OCI-LY3 (cell line): Measurements from ENCODE around the gene NUP153.

Experiments used
- H2AFZ ChIP-seq: fragments of 200-600, 300-600 bp; shearing (Covaris generic); 2 replicates; pipeline ENCODE4 v1.6.0; 2014; ENCODE audit warnings: antibody characterized with exemption, low read depth, low read length
- H3K27ac ChIP-seq: fragments of 200-600, 300-600 bp; sonication (generic); 2 replicates; pipeline ENCODE4 v1.5.1; 2014; ENCODE audit warnings: mild to moderate bottlenecking, low read length, moderate library complexity, mixed read lengths
- H3K27me3 ChIP-seq: fragments of 200-600, 300-600 bp; sonication (generic); 2 replicates; pipeline ENCODE4 v1.6.1; 2014; ENCODE audit warnings: low read depth, low read length, mixed read lengths
- H3K36me3 ChIP-seq: fragments of 200-600, 300-600 bp; sonication (generic); replicated peaks from 2 replicates; pipeline ENCODE3; 2014; ENCODE audit warnings: low read depth, low read length, mixed read lengths
- H3K4me1 ChIP-seq: fragments of 300-600, 200-600 bp; sonication (generic); 2 replicates; pipeline ENCODE4 v1.6.1; 2014; ENCODE audit warnings: low read length, mixed read lengths
- H3K4me2 ChIP-seq: fragments of 200-600, 300-600 bp; sonication (generic); 2 replicates; pipeline ENCODE4 v1.6.1; 2014; ENCODE audit warnings: low read length, mixed read lengths
- H3K4me3 ChIP-seq: fragments of 300-600, 200-600 bp; sonication (generic); 2 replicates; pipeline ENCODE4 v1.5.1; 2014; ENCODE audit warnings: antibody characterized with exemption, mild to moderate bottlenecking, low read length, moderate library complexity
- H3K79me2 ChIP-seq: fragments of 300-600, 200-600 bp; shearing (Covaris generic); 2 replicates; pipeline ENCODE4 v1.6.1; 2014; ENCODE audit warnings: mild to moderate bottlenecking, low read length, mixed read lengths
- H3K9ac ChIP-seq: fragments of 300-600, 200-600 bp; shearing (Covaris generic); 2 replicates; pipeline ENCODE4 v1.6.0; 2014; ENCODE audit warnings: mild to moderate bottlenecking, low read length, moderate library complexity
- H3K9me3 ChIP-seq: fragments of 200-600, 300-600 bp; shearing (Covaris generic); 2 replicates; pipeline ENCODE4 v1.6.1; 2014; ENCODE audit warnings: low read length, mixed read lengths; ENCODE audit not compliant: insufficient read depth
- H4K20me1 ChIP-seq: fragments of 200-600, 300-600 bp; sonication (generic); 2 replicates; pipeline ENCODE4 v1.6.1; 2016; ENCODE audit warnings: low read length, mixed read lengths; ENCODE audit not compliant: insufficient read depth
- CTCF ChIP-seq: fragments of 200-600, 300-600 bp; sonication (generic); IDR thresholded peaks from 2 replicates; pipeline ENCODE4 v1.5.1; 2014; ENCODE audit warnings: antibody characterized with exemption, low read length, low read depth
- EZH2phosphoT487 ChIP-seq: fragments of 200-600 bp; shearing (Covaris generic); IDR thresholded peaks from 2 replicates; pipeline ENCODE4 v1.6.1; 2018; ENCODE audit warnings: antibody characterized with exemption, mixed run types, low read depth

The NUP153 gene

DNA sequence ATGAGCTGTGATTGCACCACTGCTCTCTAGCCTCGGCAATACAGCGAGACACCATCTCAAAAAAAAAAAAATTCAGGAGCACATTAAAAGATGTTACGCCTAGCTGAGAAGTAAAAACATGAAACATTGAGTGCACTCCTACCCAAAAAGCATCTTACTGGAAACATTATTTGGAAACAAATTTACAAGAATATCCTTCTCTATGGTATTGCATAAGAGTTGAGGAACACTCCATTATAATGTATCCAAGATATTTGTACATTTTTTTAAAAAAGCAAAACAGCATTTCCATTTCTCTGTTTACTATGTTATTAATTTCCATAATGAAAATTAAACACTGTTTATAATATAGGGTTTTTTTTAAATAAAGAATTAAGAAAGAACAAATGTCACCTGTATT lies 58.0 kb downstream of the NUP153 start:
- Histone ChIP-seq H3K36me3 (peaks cover 35% of the 10 kb centered on the region), H3K4me3 (no peak overlapping the region), H3K4me1 (peaks cover 14% of the 10 kb centered on the region), H3K27ac (no peak overlapping the region), H3K9me3 (no peaks in the 10 kb centered on the region), H4K20me1 (no peaks in the 10 kb centered on the region), H3K79me2 (peaks cover 47% of the 10 kb centered on the region), H3K9ac (no peak overlapping the region), H3K27me3 (no peaks in the 10 kb centered on the region), H2AFZ (no peak overlapping the region), H3K4me2 (no peak overlapping the region)
- TF ChIP-seq CTCF, result no peak
- no peak for TF ChIP-seq EZH2phosphoT487

- H4K20me1 ChIP-seq, result 0 out of 2 replicates have a peak, but pooled peaks cover 3% of the 10 kb centered on the region
- no peaks in the 10 kb centered on the region for H3K4me1 ChIP-seq
- H2AFZ ChIP-seq, result no peak overlapping the region
- no peak overlapping the region for H3K4me3 ChIP-seq
- no peaks in the 10 kb centered on the region for H3K9me3 ChIP-seq
- H3K27me3 ChIP-seq, result no peaks in the 10 kb centered on the region
- peaks cover 67% of the 10 kb centered on the region for H3K36me3 ChIP-seq
- H3K27ac ChIP-seq, result no peak overlapping the region
- H3K79me2 ChIP-seq, result peaks cover 70% of the 10 kb centered on the region
- H3K4me2 ChIP-seq, result no peak overlapping the region
- no peak overlapping the region for H3K9ac ChIP-seq
- TF ChIP-seq CTCF, result no peak
- no peak for TF ChIP-seq EZH2phosphoT487
Observed at GRCh38 chr6:17640477-17640917, 66.2 kb downstream of the NUP153 start.

GRCh38 chr6:17638212-17638715 lies 68.5 kb downstream of the NUP153 start:
- peaks cover 84% of the 10 kb centered on the region for H3K79me2 ChIP-seq

GRCh38 chr6:17635568-17635967 lies 71.2 kb downstream of the NUP153 start:
- Histone ChIP-seq H2AFZ (no peak overlapping the region), H4K20me1 (peaks cover 21% of the 10 kb centered on the region), H3K4me1 (no peaks in the 10 kb centered on the region), H3K4me3 (no peak overlapping the region), H3K36me3 (peaks cover 55% of the 10 kb centered on the region), H3K4me2 (no peak overlapping the region), H3K9me3 (no peaks in the 10 kb centered on the region), H3K27me3 (no peaks in the 10 kb centered on the region), H3K79me2 (peaks cover 91% of the 10 kb centered on the region), H3K9ac (no peak overlapping the region), H3K27ac (no peak overlapping the region)
- TF ChIP-seq EZH2phosphoT487, result no peak
- TF ChIP-seq CTCF, result no peak

More at GRCh38 chr6:17638212-17638715, 68.5 kb downstream of the NUP153 start:
- Histone ChIP-seq H4K20me1 (peaks cover 17% of the 10 kb centered on the region), H2AFZ (no peak overlapping the region), H3K4me3 (no peak overlapping the region), H3K4me1 (no peaks in the 10 kb centered on the region), H3K4me2 (no peak overlapping the region), H3K36me3 (peaks cover 59% of the 10 kb centered on the region), H3K27me3 (no peaks in the 10 kb centered on the region), H3K27ac (no peak overlapping the region), H3K9me3 (no peaks in the 10 kb centered on the region), H3K9ac (no peak overlapping the region)
- no peak for TF ChIP-seq CTCF
- TF ChIP-seq EZH2phosphoT487, result no peak
